ENCODE measurements around the gene NFIB.

NFIB gene

DNA sequence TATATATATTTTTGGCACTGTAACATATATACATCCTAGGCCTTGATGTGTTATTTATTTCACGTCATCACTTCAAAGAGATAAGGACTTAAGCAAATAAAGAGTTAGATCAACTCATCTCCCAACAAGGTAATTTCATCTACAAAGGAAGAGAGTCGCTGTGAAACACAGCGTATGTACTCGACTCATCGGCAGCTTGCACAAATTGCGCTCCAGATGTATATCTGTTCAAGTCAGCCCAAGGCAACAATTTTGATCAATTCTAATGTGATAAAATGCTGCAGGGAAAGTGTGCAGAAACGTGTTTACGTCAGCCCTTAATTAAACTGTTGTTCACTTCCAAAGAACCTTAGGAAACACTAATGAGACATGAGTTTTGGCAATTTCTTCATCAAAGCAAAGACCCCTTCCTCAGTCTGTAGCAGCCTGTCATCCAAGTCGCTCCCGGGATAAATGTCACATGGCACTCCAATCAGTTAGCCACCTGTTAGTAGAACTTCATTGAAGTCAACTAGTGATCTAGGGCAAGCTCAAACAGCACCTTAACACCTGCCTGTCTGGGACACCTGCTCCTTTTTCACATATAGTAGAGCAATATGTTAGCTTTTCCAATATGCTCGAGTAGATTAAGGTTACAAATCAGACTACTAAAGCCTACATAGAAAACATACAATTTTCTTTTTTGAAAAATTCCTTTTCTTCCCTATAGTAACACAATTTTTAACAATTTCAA lies 182.4 kb downstream of the NFIB start:
- no peak for DNase-seq (ENCODE audit: extremely low read depth, insufficient read length)
- Histone ChIP-seq H3K27me3 (replicated peaks; ENCODE audit: control insufficient read depth, insufficient read depth, low read length) (no peaks in the 10 kb centered on the region), H3K4me3 (replicated peaks; ENCODE audit: low read depth, low read length) (no peak overlapping the region), H3K36me3 (ENCODE audit: control insufficient read depth, insufficient read depth, low read length) (no peaks in the 10 kb centered on the region)
- TF ChIP-seq, protein P1, sequence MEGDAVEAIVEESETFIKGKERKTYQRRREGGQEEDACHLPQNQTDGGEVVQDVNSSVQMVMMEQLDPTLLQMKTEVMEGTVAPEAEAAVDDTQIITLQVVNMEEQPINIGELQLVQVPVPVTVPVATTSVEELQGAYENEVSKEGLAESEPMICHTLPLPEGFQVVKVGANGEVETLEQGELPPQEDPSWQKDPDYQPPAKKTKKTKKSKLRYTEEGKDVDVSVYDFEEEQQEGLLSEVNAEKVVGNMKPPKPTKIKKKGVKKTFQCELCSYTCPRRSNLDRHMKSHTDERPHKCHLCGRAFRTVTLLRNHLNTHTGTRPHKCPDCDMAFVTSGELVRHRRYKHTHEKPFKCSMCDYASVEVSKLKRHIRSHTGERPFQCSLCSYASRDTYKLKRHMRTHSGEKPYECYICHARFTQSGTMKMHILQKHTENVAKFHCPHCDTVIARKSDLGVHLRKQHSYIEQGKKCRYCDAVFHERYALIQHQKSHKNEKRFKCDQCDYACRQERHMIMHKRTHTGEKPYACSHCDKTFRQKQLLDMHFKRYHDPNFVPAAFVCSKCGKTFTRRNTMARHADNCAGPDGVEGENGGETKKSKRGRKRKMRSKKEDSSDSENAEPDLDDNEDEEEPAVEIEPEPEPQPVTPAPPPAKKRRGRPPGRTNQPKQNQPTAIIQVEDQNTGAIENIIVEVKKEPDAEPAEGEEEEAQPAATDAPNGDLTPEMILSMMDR (IDR thresholded peaks at IDR 0.05; ENCODE audit: insufficient read depth, low read length, poor library complexity, severe bottlenecking) = no peak

DNA sequence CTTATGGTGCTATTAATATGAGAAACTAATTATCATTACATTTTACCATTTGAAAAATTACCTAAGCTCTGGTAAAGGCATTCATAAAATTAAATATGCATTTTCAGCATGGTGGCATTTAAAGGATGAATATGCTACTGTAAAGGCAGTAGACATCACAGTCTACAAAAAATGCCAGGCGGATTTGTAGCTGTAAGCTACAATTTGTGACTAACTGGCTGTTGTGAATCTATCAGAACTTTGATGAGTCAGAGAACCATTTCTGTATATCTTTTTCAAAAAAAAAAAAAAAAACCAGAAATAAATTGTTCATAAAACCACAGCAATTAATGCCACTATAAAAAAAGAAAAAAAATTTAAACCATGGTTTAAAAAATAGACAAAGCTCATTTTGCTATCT lies 186.3 kb downstream of the NFIB start:
- Histone ChIP-seq H3K4me3 (replicated peaks; ENCODE audit: low read depth, low read length) (no peak overlapping the region), H3K36me3 (ENCODE audit: control insufficient read depth, insufficient read depth, low read length) (no peaks in the 10 kb centered on the region), H3K27me3 (replicated peaks; ENCODE audit: control insufficient read depth, insufficient read depth, low read length) (no peaks in the 10 kb centered on the region)
- DNase-seq (ENCODE audit: extremely low read depth, insufficient read length) = no peak
- TF ChIP-seq, protein P1 (IDR thresholded peaks at IDR 0.05; ENCODE audit: insufficient read depth, low read length, poor library complexity, severe bottlenecking) = no peak

DNA sequence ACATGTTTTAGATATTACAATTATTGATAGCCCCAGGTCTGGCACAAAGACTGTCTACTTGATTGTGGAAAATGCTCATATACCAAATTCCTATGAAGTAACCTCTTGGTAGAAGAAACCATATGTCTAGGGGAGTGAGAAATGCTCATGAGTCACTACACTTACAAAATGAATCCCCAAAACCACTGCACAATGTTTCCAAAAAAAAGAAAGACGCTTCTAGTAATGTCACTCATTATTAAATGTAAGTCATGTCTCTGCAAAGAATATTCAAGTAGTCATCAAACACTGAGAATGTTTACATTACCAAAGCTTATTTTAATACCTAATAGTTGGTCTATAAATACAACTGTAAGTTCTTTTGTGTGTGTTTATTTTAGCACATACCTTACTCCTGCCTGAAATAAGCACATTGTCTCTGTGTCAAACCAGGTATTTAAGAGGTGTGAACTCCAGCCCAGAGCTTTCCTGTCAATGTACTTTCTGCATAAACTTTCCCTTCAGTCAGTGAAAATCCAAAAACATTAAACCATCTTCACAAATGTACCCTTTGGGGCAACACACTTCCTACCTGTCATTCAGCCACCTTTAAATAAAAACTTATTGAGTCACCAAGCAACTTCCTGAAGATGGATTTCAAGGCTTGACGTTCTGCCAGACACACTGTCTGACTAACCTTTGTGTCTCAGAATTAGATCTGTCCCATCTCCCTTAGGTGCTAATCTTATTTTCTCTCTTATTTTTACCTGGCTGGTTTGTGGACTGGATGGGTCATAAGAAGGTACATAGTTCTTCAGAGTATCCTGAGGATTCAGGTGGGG lies 194.0 kb downstream of the NFIB start:
- no peak for DNase-seq (ENCODE audit: extremely low read depth, insufficient read length)
- TF ChIP-seq, protein P1 (IDR thresholded peaks at IDR 0.05; ENCODE audit: insufficient read depth, low read length, poor library complexity, severe bottlenecking) = no peak
- no peaks in the 10 kb centered on the region for H3K36me3 ChIP-seq (ENCODE audit: control insufficient read depth, insufficient read depth, low read length)
- H3K4me3 ChIP-seq (replicated peaks; ENCODE audit: low read depth, low read length) = no peak overlapping the region
- no peaks in the 10 kb centered on the region for H3K27me3 ChIP-seq (replicated peaks; ENCODE audit: control insufficient read depth, insufficient read depth, low read length)

DNA sequence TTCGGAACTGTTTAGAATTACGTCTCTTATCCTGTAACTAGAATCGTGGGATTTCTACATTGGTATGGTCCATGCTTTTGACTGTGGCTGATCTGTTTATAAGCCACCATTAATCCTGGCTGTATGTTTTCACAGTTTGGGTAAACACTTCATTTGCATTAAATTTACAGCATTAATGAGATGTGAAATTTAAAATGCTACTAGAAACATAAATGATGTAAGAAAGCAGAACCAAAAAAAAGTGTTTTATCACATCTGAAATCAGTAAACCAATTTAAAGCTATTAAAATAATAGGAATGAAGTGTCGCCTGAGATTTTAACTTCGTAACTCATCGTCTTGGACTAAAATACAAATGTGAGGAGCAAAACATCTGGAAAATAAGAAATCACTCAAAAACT lies 201.7 kb downstream of the NFIB start:
- Histone ChIP-seq H3K4me3 (replicated peaks; ENCODE audit: low read depth, low read length) (no peak overlapping the region), H3K36me3 (ENCODE audit: control insufficient read depth, insufficient read depth, low read length) (no peaks in the 10 kb centered on the region), H3K27me3 (replicated peaks; ENCODE audit: control insufficient read depth, insufficient read depth, low read length) (no peaks in the 10 kb centered on the region)
- no peak for DNase-seq (ENCODE audit: extremely low read depth, insufficient read length)
- TF ChIP-seq, protein P1 (IDR thresholded peaks at IDR 0.05; ENCODE audit: insufficient read depth, low read length, poor library complexity, severe bottlenecking) = no peak

DNA sequence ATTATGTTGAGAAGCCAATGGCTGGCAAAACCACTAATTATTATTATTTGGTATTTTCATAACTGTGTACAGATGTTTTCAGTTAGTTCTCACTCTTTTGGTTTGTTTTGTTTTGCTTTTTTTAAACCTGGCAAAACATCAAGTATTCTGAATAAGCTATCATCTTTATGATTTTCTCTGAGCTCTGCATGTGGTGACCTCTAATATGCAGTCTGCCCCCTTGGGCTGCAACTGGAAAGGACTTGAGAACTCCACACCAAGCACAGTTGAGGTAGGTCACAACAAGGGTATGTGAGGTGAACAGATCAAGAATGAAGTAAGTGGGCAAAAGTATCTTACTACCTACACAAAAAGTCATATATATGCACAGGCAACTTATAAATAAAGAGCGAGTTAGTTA lies 202.2 kb downstream of the NFIB start:
- no peak for DNase-seq (ENCODE audit: extremely low read depth, insufficient read length)
- Histone ChIP-seq H3K27me3 (replicated peaks; ENCODE audit: control insufficient read depth, insufficient read depth, low read length) (no peaks in the 10 kb centered on the region), H3K4me3 (replicated peaks; ENCODE audit: low read depth, low read length) (no peak overlapping the region), H3K36me3 (ENCODE audit: control insufficient read depth, insufficient read depth, low read length) (no peaks in the 10 kb centered on the region)
- TF ChIP-seq, protein P1 (IDR thresholded peaks at IDR 0.05; ENCODE audit: insufficient read depth, low read length, poor library complexity, severe bottlenecking) = no peak
